DOHH2 (cell line): Measurements from ENCODE around the gene ATXN7L1.

ENCODE experiments used
- H3F3A ChIP-seq: fragments of 200-600 bp; sonication (generic), shearing (Covaris generic); 2 replicates; pipeline ENCODE4 v1.6.0; 2016; ENCODE audit warnings: antibody characterized with exemption, mild to moderate bottlenecking; ENCODE audit not compliant: control insufficient read depth, insufficient read depth
- H3K27ac ChIP-seq: fragments of 200-600 bp; sonication (generic); 2 replicates; pipeline ENCODE4 v1.5.1; 2014; ENCODE audit warnings: low read depth, mild to moderate bottlenecking, low read length, moderate library complexity
- H3K27me3 ChIP-seq: fragments of 200-600 bp; sonication (generic); 2 replicates; pipeline ENCODE4 v1.6.1; 2014; ENCODE audit warnings: mild to moderate bottlenecking, low read length, mixed read lengths; ENCODE audit not compliant: control insufficient read depth
- H3K36me3 ChIP-seq: fragments of 200-600 bp; sonication (generic); 2 replicates; pipeline ENCODE4 v1.6.1; 2014; ENCODE audit warnings: mild to moderate bottlenecking, low read length, moderate library complexity, mixed read lengths; ENCODE audit not compliant: control insufficient read depth
- H3K4me1 ChIP-seq: fragments of 200-600 bp; sonication (generic); 2 replicates; pipeline ENCODE4 v1.6.1; 2014; ENCODE audit warnings: mild to moderate bottlenecking, low read length, mixed read lengths; ENCODE audit not compliant: control insufficient read depth
- H3K4me2 ChIP-seq: fragments of 200-600 bp; sonication (generic); 2 replicates; pipeline ENCODE4 v1.6.0; 2014; ENCODE audit warnings: mild to moderate bottlenecking, low read length, moderate library complexity
- H3K4me3 ChIP-seq: fragments of 200-600 bp; sonication (generic); 2 replicates; pipeline ENCODE4 v1.5.1; 2014; ENCODE audit warnings: mild to moderate bottlenecking, low read length, mixed read lengths
- H3K79me2 ChIP-seq: fragments of 200-600 bp; sonication (generic); 2 replicates; pipeline ENCODE4 v1.6.1; 2014; ENCODE audit warnings: mild to moderate bottlenecking, low read length, mixed read lengths; ENCODE audit not compliant: control insufficient read depth
- H3K9me2 ChIP-seq: fragments of 200-600 bp; sonication (generic); replicated peaks from 2 replicates; pipeline ENCODE4 v1.6.1; 2014; ENCODE audit warnings: mild to moderate bottlenecking, low read length, mixed read lengths; ENCODE audit not compliant: control insufficient read depth
- H3K9me3 ChIP-seq: fragments of 200-600 bp; sonication (generic); 2 replicates; pipeline ENCODE4 v1.6.1; 2014; ENCODE audit warnings: antibody characterized with exemption, low read length, mixed read lengths; ENCODE audit not compliant: control insufficient read depth, insufficient read depth
- H4K20me1 ChIP-seq: fragments of 200-600 bp; sonication (generic); 2 replicates; pipeline ENCODE4 v1.6.0; 2014; ENCODE audit warnings: low read depth, mild to moderate bottlenecking, antibody characterized with exemption, low read length, moderate library complexity; ENCODE audit not compliant: control insufficient read depth, insufficient read depth
- CTCF ChIP-seq: fragments of 200-600 bp; sonication (generic); IDR thresholded peaks from one replicate; pipeline ENCODE4 v1.5.1; 2014; ENCODE audit warnings: antibody characterized with exemption, mild to moderate bottlenecking, low read depth, low read length; ENCODE audit not compliant: poor library complexity, severe bottlenecking
- EZH2phosphoT487 ChIP-seq: fragments of 200-600 bp; sonication (generic); IDR thresholded peaks from 2 replicates; pipeline ENCODE4 v1.6.1; 2017; ENCODE audit warnings: borderline replicate concordance, mild to moderate bottlenecking, antibody characterized with exemption, low read length, moderate library complexity, mixed read lengths

The ATXN7L1 gene

GRCh38 chr7:105779856-105780780 is 96.3 kb downstream of the ATXN7L1 start:
- Histone ChIP-seq H3K27ac (no peak overlapping the region), H3K4me2 (no peak overlapping the region), H3K4me1 (no peaks in the 10 kb centered on the region), H3K79me2 (no peaks in the 10 kb centered on the region), H3K36me3 (no peaks in the 10 kb centered on the region), H3K9me2 (no peaks in the 10 kb centered on the region), H4K20me1 (no peaks in the 10 kb centered on the region), H3K9me3 (no peaks in the 10 kb centered on the region), H3K27me3 (peaks cover 18% of the 10 kb centered on the region), H3F3A (no peaks in the 10 kb centered on the region), H3K4me3 (no peak overlapping the region)
- TF ChIP-seq CTCF (no peak), EZH2phosphoT487 (no peak)

DNA sequence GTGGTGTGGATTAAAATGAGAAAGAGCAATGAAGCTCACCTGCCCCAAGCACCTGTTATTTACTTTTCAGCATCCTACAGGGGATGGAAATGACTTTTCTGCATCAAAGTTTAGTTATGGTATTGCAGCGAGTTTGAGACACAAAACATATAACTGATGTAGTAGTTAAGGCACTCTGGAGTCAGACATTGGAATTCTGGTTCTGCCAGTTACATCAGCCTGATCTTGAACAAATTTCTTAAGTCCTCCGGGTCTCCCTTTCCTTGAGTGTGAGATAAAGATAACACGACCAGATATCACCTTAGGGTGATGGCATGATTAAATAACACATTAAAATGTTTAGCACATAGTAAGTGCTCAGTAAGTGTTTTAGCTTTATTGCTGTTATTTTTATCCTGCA is 97.4 kb downstream of the ATXN7L1 start:
- Histone ChIP-seq H3K27me3 (peaks cover 18% of the 10 kb centered on the region), H3K9me3 (no peaks in the 10 kb centered on the region), H3K4me3 (no peak overlapping the region), H3K79me2 (no peaks in the 10 kb centered on the region), H3K36me3 (no peaks in the 10 kb centered on the region), H3K27ac (no peak overlapping the region), H4K20me1 (no peaks in the 10 kb centered on the region), H3K4me1 (no peaks in the 10 kb centered on the region), H3K9me2 (no peaks in the 10 kb centered on the region), H3F3A (no peaks in the 10 kb centered on the region), H3K4me2 (no peak overlapping the region)
- TF ChIP-seq EZH2phosphoT487, result no peak
- no peak for TF ChIP-seq CTCF

DNA sequence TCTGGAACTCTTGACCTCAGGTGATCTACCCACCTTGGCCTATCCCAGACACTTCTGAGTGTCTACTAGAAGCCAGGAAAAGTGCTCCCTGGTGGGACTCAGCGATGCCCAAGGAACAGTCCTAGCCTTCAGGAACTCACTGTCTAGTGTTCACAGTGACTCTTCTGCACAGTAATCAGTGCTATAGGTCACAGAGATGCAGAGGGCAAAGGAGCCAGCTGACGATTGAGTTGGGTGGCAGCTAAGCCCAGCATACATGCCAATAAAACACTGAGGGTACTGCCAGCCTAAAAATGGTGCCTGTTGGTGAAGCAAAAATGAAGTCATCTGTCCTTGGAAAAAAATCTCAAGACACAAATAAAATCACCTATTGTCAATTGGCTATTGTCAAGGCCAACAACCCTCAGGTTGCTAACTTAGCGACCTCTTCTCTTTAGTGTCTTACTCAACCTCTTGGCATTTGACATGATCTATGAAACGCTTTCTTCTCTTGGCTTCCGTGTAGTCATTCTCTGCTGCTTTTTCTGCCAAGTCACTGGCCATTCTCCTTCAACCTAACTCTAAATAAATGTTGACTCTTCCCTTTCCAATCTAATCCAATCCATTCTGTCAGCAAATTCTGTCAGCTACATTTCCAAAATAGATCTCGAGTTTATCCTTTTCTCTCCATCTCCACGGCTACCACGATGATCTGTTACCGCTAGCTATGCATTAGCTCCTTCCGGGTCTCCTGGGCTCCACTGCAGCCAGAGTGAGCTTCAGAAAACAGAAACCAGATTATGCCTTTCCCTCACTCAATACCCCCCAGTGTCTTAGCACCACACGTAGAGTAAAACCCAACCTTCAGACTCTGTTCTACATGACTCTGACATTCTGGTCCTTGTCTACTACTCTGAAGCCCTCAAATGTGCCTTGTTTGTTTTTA is 99.2 kb downstream of the ATXN7L1 start:
- H3K36me3 ChIP-seq, result no peaks in the 10 kb centered on the region
- H3K27ac ChIP-seq, result no peak overlapping the region
- no peaks in the 10 kb centered on the region for H3K79me2 ChIP-seq
- peaks cover 18% of the 10 kb centered on the region for H3K27me3 ChIP-seq
- H4K20me1 ChIP-seq, result no peaks in the 10 kb centered on the region
- H3K9me3 ChIP-seq, result no peaks in the 10 kb centered on the region
- H3K9me2 ChIP-seq, result no peaks in the 10 kb centered on the region
- no peaks in the 10 kb centered on the region for H3K4me1 ChIP-seq
- no peak overlapping the region for H3K4me2 ChIP-seq
- no peak overlapping the region for H3K4me3 ChIP-seq
- no peaks in the 10 kb centered on the region for H3F3A ChIP-seq
- TF ChIP-seq EZH2phosphoT487 (no peak), CTCF (no peak)
